GM12892 (cell line): ENCODE data around the gene GFER.

Experiments
- POLR2AphosphoS5 ChIP-seq: IDR thresholded peaks from 2 replicates; pipeline ENCODE4 v1.6.1; 2011; ENCODE audit warnings: low read depth, low read length, control low read depth
- TAF1 ChIP-seq: IDR thresholded peaks from 2 replicates; pipeline ENCODE4 v1.6.1; 2011; ENCODE audit warnings: low read depth, mild to moderate bottlenecking, control low read depth, low read length, borderline replicate concordance

DNA sequence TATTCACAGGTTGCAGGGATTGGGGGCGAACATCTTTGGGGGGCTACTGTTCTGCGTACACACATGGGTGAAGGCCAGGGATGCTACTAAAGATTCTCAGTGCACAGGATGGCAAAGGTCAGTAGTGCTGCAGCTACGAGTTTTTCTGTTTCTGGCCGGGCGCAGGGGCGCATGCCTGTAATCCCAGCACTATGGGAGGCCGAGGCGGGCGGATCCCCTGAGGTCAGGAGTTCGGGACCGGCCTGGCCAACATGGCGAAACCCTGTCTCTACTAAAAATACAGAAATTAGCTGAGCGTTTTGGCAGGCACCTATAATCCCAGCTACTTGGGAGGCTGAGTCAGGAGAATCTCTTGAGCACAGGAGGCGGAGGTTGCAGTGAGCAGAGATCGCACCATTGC is 29.5 kb downstream of the GFER start:
- TF ChIP-seq POLR2AphosphoS5 (no peak), TAF1 (no peak)
